HT-29 (cell line): ENCODE data around the gene CUL9. TPM values are rescaled to one million over a fixed set of nuclear protein-coding genes. Genes with fewer than 3 reads are reported as not detected.

ENCODE experiments used
- DNase-seq: peaks from one replicate; pipeline ENCODE4 v3.0.0-alpha.2; 2015; ENCODE audit warnings: low spot score
- total RNA-seq: library from RNA; depleted of rRNA; stranded (reverse); fragments of >200 nt; shearing (Covaris generic); gene quantifications from 2 replicates; pipeline ENCODE4 v1.2.3, GENCODE V29; 2014

The CUL9 gene
- total RNA-seq, 1 experiment from 2014 or later, result 17.2 TPM

- no peak for DNase-seq
Observed at GRCh38 chr6:43254846-43255245, 72.8 kb downstream of the CUL9 start.

GRCh38 chr6:43255408-43256054 lies 73.5 kb downstream of the CUL9 start:
- DNase-seq, result no peak

GRCh38 chr6:43256670-43257366 lies 74.8 kb downstream of the CUL9 start:
- DNase-seq, result no peak

- no peak for DNase-seq
Observed at GRCh38 chr6:43257367-43258145, 75.6 kb downstream of the CUL9 start.

GRCh38 chr6:43258180-43258579 lies 76.2 kb downstream of the CUL9 start:
- DNase-seq, result no peak

- DNase-seq, result no peak
Observed at GRCh38 chr6:43258807-43259686, 77.1 kb downstream of the CUL9 start.

GRCh38 chr6:43260791-43261190 lies 78.8 kb downstream of the CUL9 start:
- no peak for DNase-seq

GRCh38 chr6:43261198-43261597 lies 79.2 kb downstream of the CUL9 start:
- DNase-seq, result no peak

- DNase-seq, result no peak
Observed at GRCh38 chr6:43262000-43262779, 80.2 kb downstream of the CUL9 start.

GRCh38 chr6:43262780-43263313 lies 80.9 kb downstream of the CUL9 start:
- DNase-seq, result no peak

- peak; percentile 86 for DNase-seq
Observed at GRCh38 chr6:43263314-43264178, 81.5 kb downstream of the CUL9 start.

- DNase-seq, result no peak
Observed at GRCh38 chr6:43264599-43265145, 82.7 kb downstream of the CUL9 start.

- no peak for DNase-seq
Observed at GRCh38 chr6:43265564-43265963, 83.6 kb downstream of the CUL9 start.

GRCh38 chr6:43267619-43268354 lies 85.8 kb downstream of the CUL9 start:
- DNase-seq, result peak; percentile 61

- DNase-seq, result no peak
Observed at GRCh38 chr6:43268355-43268700, 86.3 kb downstream of the CUL9 start.

GRCh38 chr6:43268782-43269272 lies 86.8 kb downstream of the CUL9 start:
- DNase-seq, result no peak

GRCh38 chr6:43269273-43270007 lies 87.4 kb downstream of the CUL9 start:
- DNase-seq, result no peak
